Kidney epithelial cell (primary cell): ENCODE measurements around the gene SLK. TPM values are rescaled to one million over a fixed set of nuclear protein-coding genes. Genes with fewer than 3 reads are reported as not detected.

Source experiments
- DNase-seq: peaks from one replicate; pipeline ENCODE4 v3.0.0-alpha.2; 2010; ENCODE audit warnings: low read depth
- H3K27me3 ChIP-seq: 2 replicates; pipeline ENCODE4 v1.6.0; 2011; ENCODE audit warnings: low read length; ENCODE audit not compliant: control insufficient read depth, insufficient read depth
- H3K36me3 ChIP-seq: 2 replicates; pipeline ENCODE4 v1.5.1; 2011; ENCODE audit warnings: low read length; ENCODE audit not compliant: control insufficient read depth, insufficient read depth
- H3K4me3 ChIP-seq: 2 replicates; pipeline ENCODE4 v1.5.1; 2011; ENCODE audit warnings: low read depth, mild to moderate bottlenecking, control low read depth, low read length
- CTCF ChIP-seq: IDR thresholded peaks from 2 replicates; pipeline ENCODE4 v1.5.1; 2011; ENCODE audit warnings: mild to moderate bottlenecking, moderate library complexity, low read length, control low read depth, inconsistent platforms; ENCODE audit not compliant: insufficient read depth, poor library complexity, severe bottlenecking
- total RNA-seq: library from RNA; depleted of rRNA; stranded (reverse); fragments of >200 nt; gene quantifications from 2 replicates; pipeline ENCODE4 v1.2.3, GENCODE V29; 2015

SLK gene
- total RNA-seq, 1 donor from 2014 or later, result 35.8 TPM

- no peaks in the 10 kb centered on the region for H3K27me3 ChIP-seq
- no peak overlapping the region for H3K4me3 ChIP-seq
- H3K36me3 ChIP-seq, result no peaks in the 10 kb centered on the region
- no peak for DNase-seq
- no peak for TF ChIP-seq CTCF
Observed at GRCh38 chr10:103942866-103943265, 24.1 kb upstream of the SLK start.

GRCh38 chr10:103947799-103948516 lies 19.0 kb upstream of the SLK start:
- no peak for DNase-seq
- TF ChIP-seq CTCF, result no peak
- H3K36me3 ChIP-seq, result no peaks in the 10 kb centered on the region
- H3K27me3 ChIP-seq, result no peaks in the 10 kb centered on the region
- no peak overlapping the region for H3K4me3 ChIP-seq

- no peak for TF ChIP-seq CTCF
- no peak for DNase-seq
- Histone ChIP-seq H3K27me3 (no peaks in the 10 kb centered on the region), H3K4me3 (no peak overlapping the region), H3K36me3 (no peaks in the 10 kb centered on the region)
Observed at GRCh38 chr10:103949728-103950127, 17.2 kb upstream of the SLK start.

GRCh38 chr10:103951183-103951582 lies 15.8 kb upstream of the SLK start:
- Histone ChIP-seq H3K27me3 (no peaks in the 10 kb centered on the region), H3K4me3 (no peak overlapping the region), H3K36me3 (no peaks in the 10 kb centered on the region)
- TF ChIP-seq CTCF, result no peak
- DNase-seq, result no peak

- Histone ChIP-seq H3K27me3 (no peaks in the 10 kb centered on the region), H3K36me3 (no peaks in the 10 kb centered on the region), H3K4me3 (no peak overlapping the region)
- no peak for DNase-seq
- no peak for TF ChIP-seq CTCF
Observed at GRCh38 chr10:103951942-103952341, 15.0 kb upstream of the SLK start.

GRCh38 chr10:103954543-103954942 lies 12.4 kb upstream of the SLK start:
- DNase-seq, result no peak
- Histone ChIP-seq H3K36me3 (no peaks in the 10 kb centered on the region), H3K27me3 (no peaks in the 10 kb centered on the region), H3K4me3 (no peak overlapping the region)
- no peak for TF ChIP-seq CTCF
